ENCODE results near the gene ASAP3.
"Not testable (repeated sequence)": the region's sequence is repeated elsewhere in the genome, so short reads cannot be mapped to it uniquely, and the experiment has no call there.

The ASAP3 gene

GRCh38 chr1:23514111-23514679 is 30.2 kb upstream of the ASAP3 start:
- no peak for DNase-seq (ENCODE audit: low spot score)

DNA sequence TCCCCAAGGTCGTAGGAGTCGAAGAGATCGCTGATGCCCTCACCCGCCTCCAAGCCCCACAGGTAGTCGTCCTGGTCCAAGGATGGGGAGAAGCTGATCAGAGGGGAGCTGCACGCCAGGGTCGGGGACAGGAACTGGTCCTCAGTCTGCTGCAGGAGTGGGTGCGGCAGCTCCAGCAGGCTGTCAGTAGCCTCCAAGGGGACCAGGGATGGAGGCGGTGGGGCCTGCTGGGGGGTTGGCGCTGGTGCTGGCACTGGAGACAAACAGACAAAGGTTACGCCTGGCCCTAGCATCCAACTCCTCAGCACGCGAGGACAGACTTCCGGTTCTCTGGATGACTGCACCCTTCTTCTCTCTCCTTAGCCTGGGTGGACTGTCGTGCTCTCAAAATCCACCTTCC is 25.9 kb upstream of the ASAP3 start:
- no peak for DNase-seq (ENCODE audit: low spot score)

DNA sequence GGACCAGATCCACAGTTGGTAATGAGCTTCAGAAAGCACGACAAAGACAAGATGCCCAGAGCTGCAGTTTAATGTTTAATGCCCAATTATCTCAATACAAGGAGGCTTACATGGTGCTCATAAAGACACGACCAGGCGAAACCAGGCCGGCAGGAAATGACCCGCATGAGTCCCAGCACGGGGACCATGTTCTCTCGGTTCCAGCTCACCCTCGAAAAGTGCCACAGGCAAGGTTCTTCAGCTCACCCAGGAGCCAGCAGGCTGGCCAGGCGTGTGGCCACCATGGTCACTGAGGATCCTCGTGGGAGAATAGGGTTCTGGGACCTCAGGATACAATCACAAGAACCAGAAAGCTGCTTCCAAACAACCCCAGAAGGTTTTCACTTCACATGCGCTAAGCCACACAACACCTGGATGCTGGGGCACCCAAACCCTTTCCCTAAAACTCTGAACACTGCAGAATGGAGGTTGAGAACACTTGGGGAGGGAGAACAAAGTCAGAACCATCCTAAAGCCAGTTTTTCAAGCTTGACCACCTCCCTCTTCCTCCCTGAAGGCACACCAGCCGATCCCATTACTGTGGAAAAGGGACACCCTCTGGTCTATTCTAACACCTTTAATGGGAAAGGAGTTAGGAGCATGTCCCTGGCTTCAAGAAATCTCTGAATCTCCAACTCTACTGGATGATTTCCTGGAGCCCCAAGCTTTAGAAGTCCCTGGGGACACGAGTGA is 22.6 kb upstream of the ASAP3 start:
- DNase-seq (ENCODE audit: low spot score) = no peak

GRCh38 chr1:23505851-23506250 is 21.9 kb upstream of the ASAP3 start:
- no peak for DNase-seq (ENCODE audit: low spot score)

GRCh38 chr1:23504156-23504555 is 20.2 kb upstream of the ASAP3 start:
- not testable (repeated sequence) for DNase-seq (ENCODE audit: low spot score)

DNA sequence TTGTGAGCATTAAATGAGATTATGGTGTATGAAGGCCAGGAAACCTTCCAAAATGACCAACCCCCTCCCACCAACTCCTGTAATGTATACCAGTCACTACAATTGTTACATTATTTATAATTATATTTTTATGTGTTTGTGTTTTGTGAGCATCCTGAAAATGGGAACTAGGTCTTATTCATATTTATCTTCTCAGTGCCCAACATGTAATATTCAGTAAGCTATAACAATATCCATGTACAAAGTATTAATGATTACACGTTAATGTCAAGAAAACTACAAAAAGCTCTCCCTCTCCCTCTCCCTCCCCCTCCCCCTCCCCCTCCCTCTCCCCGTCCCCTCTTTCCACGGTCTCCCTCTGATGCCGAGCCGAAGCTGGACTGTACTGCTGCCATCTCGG is 19.0 kb upstream of the ASAP3 start:
- DNase-seq (ENCODE audit: low spot score) = no peak

DNA sequence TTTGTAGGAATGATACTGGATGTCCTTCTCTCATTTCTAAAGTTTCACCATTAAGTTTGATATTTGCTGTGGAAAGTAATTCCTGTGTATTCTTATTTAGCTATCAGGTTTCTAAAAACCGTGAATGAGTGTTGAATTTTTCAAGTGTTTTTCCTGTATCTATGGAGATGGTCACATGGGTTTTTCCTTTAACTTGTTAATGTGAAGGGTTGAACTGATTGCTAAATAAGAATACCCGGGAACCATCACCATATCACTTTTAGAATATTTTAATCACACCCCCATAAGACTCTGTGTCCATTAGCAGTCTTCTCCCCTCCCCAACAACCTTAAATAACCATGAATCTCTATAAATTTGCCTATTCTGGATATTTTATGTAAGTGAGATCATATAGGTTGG is 16.5 kb upstream of the ASAP3 start:
- no peak for DNase-seq (ENCODE audit: low spot score)

DNA sequence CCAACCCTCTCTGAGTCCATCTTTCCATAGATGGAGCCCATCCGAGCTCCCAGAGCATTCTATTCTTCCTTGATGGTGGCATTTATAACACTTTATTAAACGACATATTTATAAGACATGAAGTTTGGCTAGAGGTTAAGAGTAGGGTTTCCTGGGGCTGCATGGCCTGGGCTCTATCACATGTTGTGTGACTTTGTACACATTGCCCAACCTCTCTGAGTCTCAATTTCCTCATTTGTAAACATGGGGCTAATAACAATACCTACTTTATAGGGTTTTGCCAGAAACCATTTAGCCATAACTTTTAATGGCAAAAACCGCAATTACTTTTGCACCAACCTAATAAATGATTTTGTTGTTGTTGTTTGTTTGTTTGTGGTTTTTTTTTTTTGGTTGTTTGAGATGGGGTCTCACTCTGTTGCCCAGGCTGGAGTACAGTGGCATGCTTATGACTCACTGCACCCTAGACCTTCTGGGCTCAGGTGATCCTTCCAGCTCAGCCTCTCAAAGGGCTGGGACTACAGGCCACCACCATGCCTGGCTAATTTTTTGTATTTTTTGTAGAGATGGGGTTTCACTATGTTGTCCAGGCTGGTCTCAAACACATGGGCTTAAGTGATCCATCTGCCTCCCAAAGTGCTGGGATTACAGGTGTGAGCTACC is 13.9 kb upstream of the ASAP3 start:
- DNase-seq (ENCODE audit: low spot score) = no peak

GRCh38 chr1:23496490-23497181 is 12.7 kb upstream of the ASAP3 start:
- DNase-seq (ENCODE audit: low spot score) = no peak

- not testable (repeated sequence) for DNase-seq (ENCODE audit: low spot score)
These were observed 10.9 kb upstream of the ASAP3 start for GRCh38 chr1:23494836-23495235.

DNA sequence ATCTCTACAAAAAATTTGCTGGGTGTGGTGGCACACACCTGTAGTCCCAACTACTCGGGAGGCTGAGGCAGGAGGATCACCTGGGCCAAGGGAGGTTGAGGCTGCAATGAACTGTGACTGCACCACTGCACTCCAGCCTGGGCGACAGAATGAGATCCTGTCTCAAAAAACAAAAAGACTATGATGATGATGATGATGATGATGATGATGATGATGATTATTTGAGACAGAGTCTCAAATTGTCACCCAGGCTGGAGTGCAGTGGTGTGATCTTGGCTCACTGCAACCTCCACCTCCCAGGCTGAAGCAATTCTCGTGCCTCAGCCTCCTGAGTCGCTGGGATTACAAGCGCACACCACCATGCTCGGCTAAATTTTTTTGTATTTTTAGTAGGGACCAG is 8.8 kb upstream of the ASAP3 start:
- not testable (repeated sequence) for DNase-seq (ENCODE audit: low spot score)

- no peak for DNase-seq (ENCODE audit: low spot score)
These were observed 8.2 kb upstream of the ASAP3 start for GRCh38 chr1:23492132-23492720.

- no peak for DNase-seq (ENCODE audit: low spot score)
These were observed 5.9 kb upstream of the ASAP3 start for GRCh38 chr1:23489842-23490241.

DNA sequence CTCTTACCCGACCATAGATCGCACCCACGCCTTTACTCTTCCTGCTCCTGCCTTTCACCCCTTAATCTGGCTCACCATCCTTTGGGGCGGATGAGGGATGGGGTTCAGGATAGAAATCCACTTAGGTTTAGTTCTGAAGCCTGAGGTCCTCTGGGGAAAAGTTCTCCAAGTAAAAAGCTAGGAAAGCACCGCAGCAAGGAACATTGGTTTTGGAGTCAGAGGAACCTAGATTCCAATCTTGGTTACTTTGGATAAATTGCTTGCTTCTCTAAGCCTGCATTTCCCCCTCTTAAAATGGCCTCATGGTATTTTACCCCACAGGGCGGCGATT is 988 bp upstream of the ASAP3 start:
- no peak for DNase-seq (ENCODE audit: low spot score)

DNA sequence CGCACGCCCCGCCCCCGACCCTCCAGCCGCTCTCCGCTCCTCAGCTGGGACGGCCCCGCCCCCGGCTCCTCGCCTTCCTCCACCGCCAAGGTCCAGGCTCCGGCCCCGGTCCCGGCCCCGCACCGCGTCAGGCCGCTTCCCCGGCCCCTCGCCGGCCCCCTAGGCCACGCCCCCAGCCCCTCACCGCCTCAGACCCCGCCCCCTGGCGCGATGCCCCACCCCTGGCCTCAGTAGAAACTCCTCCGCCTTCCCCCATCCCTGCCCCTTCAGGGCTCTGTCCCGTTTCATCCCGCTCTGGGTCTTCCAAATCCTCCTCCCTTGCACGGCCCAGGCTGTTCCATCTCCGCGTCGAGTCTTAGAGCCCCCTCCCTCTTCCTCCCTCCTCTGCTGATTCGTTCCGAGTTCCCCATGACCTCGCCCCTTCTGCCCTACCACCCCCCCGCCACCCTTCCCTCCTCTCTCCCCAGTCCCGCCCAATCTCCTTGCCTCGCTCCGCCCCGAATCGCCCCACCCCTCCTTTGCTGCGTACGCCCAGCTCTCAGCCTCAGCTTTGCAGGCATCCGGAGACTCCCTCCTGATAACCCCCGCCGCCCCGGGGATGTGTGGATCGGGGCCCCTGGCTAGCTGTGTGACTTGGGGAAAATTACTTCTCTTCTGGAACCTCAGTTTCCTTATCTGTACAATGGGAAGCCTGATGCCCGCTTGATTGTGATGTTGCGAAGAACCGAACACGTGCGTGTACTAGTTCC is 448 bp upstream of the ASAP3 start:
- DNase-seq (ENCODE audit: low spot score) = peak; percentile 89

GRCh38 chr1:23481904-23482303 is 2.1 kb downstream of the ASAP3 start:
- DNase-seq (ENCODE audit: low spot score) = no peak

GRCh38 chr1:23481026-23481597 is 2.9 kb downstream of the ASAP3 start:
- no peak for DNase-seq (ENCODE audit: low spot score)

DNA sequence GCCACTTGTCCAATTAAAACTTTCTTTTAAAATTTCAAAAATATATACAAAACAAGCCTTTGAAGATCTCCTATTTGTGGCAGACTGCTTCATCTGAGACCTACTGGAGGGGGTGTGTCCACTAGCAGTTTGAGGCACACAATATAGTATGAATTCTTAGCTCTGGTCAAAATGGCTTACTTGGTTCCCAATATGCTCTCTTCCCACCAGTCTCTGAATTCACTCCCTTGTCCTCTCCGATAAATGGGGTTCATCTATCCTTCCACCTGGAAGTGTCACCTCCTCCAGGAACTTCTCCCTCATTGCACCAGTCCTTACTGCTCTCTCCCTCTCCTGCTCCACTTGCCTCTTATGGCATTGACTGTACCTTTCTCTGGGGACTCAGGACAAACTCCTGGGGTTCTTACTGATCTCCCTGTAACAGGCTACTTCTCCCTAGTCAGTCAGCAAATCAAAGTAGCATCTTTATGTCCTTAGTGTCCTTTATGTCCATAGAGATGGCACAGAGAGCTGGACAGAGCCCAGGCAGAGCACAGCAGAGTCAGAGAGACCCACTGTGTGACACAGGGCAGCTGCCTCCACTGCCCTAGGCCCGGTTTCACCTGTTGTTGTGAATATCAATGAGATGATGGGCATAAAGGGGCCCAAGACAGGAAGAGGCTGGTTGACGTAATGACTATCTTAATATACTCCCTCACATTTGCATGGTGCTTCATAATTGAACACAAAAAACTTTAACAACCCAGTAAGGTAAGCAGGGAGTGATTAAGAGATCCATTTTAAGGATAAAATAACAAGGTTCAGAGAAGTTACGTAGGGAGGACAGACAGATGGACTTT is 3.6 kb downstream of the ASAP3 start:
- no peak for DNase-seq (ENCODE audit: low spot score)

- no peak for DNase-seq (ENCODE audit: low spot score)
These were observed 4.4 kb downstream of the ASAP3 start for GRCh38 chr1:23479666-23479941.

DNA sequence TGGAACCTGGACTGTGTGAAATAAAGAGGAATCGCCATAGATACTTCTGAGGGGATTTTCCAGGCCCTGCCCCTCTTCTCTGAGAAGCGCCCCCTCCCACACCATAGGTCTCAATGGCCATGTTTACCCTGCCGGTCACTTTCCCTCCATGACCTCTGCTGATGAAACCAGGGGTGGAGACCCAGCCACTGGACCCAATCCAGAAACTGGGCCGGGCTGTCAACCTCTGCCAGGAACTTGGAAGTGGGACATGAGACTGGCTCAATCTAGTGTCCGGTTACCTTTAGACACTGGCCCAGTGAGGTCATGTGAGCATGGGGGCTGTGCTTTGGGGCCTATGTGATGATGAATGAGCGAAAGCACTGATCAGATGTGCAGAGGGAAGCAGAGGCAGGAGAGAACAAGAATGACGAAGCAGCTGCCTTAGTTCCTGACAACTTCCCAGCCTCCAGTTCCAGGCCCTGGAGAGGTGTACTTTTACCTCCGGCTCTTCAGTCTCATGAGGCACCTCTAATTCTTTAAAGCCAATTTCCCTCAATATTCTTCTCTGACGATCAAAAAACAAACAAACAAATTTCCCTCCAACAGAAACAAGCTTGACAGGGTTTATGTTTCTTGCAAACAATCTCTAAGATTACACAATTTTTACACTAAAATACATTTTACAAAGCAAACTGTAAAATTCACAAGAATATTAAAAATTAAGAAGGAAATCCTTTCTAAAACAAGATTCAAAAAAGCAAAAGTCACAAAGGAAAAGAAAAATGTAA is 4.9 kb downstream of the ASAP3 start:
- peak; percentile 39 for DNase-seq (ENCODE audit: low spot score)
